ENCODE measurements around the gene ROBO2. TPM values are rescaled to one million over a fixed set of nuclear protein-coding genes. Genes with fewer than 3 reads are reported as not detected.

ROBO2 gene
- total and polyA plus RNA-seq, 8 donors, result 0.65 to 4.3 (median 1.6) TPM

- ATAC-seq (no peak), DNase-seq (no peak), FAIRE-seq (no peak)
- no peaks in the 10 kb centered on the region for H3K27me3 ChIP-seq
- no peaks in the 10 kb centered on the region for H3K9me3 ChIP-seq
- no peaks in the 10 kb centered on the region for H3K4me1 ChIP-seq
- H3K27ac ChIP-seq, result no peak overlapping the region
- 74 to 91% methylated on average over 5 of the region's 5 CpGs for WGBS, 2 donors
- no peaks in the 10 kb centered on the region for H3K36me3 ChIP-seq
- TF ChIP-seq CTCF (IDR thresholded peaks at IDR 0.05), result no peak
- no peak overlapping the region for H3K4me3 ChIP-seq
- intact Hi-C loops (cut with DNase I), result no loop called here
Observed at GRCh38 chr3:77326586-77326985, 286.7 kb downstream of the ROBO2 start.

DNA sequence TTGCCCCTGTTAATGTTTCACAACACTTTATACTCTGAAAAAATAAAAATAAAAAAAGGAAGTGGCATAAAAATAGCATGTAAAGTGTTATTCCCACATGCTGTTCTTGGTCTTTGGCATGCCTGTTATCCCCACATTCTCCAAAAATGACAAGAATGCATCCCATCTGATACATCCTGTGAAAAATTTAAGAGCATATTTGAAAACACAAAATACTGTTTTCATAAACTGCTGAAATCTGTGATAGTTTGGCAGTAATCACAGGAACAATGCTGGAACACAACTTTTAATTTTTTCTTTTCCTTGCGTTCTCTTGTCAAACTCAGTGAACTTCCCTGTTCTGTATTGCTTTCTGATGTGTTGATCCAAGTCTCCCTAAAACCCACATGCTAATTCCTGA lies 288.8 kb downstream of the ROBO2 start:
- H3K9me3 ChIP-seq, result no peaks in the 10 kb centered on the region
- FAIRE-seq, result no peak
- intact Hi-C loops (cut with DNase I), result no loop called here
- H3K27ac ChIP-seq, result no peak overlapping the region
- no peaks in the 10 kb centered on the region for H3K4me1 ChIP-seq
- WGBS, 2 donors, result 55 to 64% methylated on average over 1 of the region's 1 CpG
- no peak for ATAC-seq
- no peaks in the 10 kb centered on the region for H3K27me3 ChIP-seq
- no peaks in the 10 kb centered on the region for H3K36me3 ChIP-seq
- no peak for DNase-seq
- no peak for TF ChIP-seq CTCF (IDR thresholded peaks at IDR 0.05)
- no peak overlapping the region for H3K4me3 ChIP-seq

GRCh38 chr3:77329116-77329515 lies 289.2 kb downstream of the ROBO2 start:
- intact Hi-C loops (cut with DNase I), result no loop called here
- FAIRE-seq (no peak), ATAC-seq (no peak), DNase-seq (no peak)
- Histone ChIP-seq H3K27ac (no peak overlapping the region), H3K9me3 (no peaks in the 10 kb centered on the region), H3K4me3 (no peak overlapping the region), H3K4me1 (no peaks in the 10 kb centered on the region), H3K27me3 (no peaks in the 10 kb centered on the region), H3K36me3 (no peaks in the 10 kb centered on the region)
- no peak for TF ChIP-seq CTCF (IDR thresholded peaks at IDR 0.05)
- WGBS, 2 donors, result 41% methylated on average over 4 of the region's 4 CpGs

GRCh38 chr3:77338195-77338594 lies 298.3 kb downstream of the ROBO2 start:
- intact Hi-C loops (cut with DNase I), result no loop called here
- no peaks in the 10 kb centered on the region for H3K27me3 ChIP-seq
- no peaks in the 10 kb centered on the region for H3K36me3 ChIP-seq
- ATAC-seq, result no peak
- no peak overlapping the region for H3K27ac ChIP-seq
- no peak for TF ChIP-seq CTCF (IDR thresholded peaks at IDR 0.05)
- no peak overlapping the region for H3K4me3 ChIP-seq
- FAIRE-seq, result no peak
- 22 to 28% methylated on average over 5 of the region's 5 CpGs for WGBS, 2 donors
- DNase-seq, result no peak
- H3K9me3 ChIP-seq, result no peaks in the 10 kb centered on the region
- no peaks in the 10 kb centered on the region for H3K4me1 ChIP-seq

- H3K27ac ChIP-seq, result no peak overlapping the region
- FAIRE-seq (no peak), DNase-seq (no peak), ATAC-seq (no peak)
- no peak for TF ChIP-seq CTCF (IDR thresholded peaks at IDR 0.05)
- H3K36me3 ChIP-seq, result no peaks in the 10 kb centered on the region
- 85 to 92% methylated on average over 6 of the region's 6 CpGs for WGBS, 2 donors
- H3K27me3 ChIP-seq, result no peaks in the 10 kb centered on the region
- no peak overlapping the region for H3K4me3 ChIP-seq
- H3K4me1 ChIP-seq, result no peaks in the 10 kb centered on the region
- intact Hi-C loops (cut with DNase I), result no loop called here
- H3K9me3 ChIP-seq, result no peaks in the 10 kb centered on the region
Observed at GRCh38 chr3:77342027-77342426, 302.1 kb downstream of the ROBO2 start.

All from pancreas (tissue), 10 donors.